GM19193 (cell line): Measurements from ENCODE around the gene ZNF391.

Experiments used
- POLR2A ChIP-seq: IDR thresholded peaks from 4 replicates; pipeline ENCODE4 v1.6.1; 2011; ENCODE audit not compliant: insufficient read depth, insufficient read length; ENCODE audit errors: extremely low read depth

Gene ZNF391

GRCh38 chr6:27407153-27407814, 18.7 kb downstream of the ZNF391 start:
- TF ChIP-seq POLR2A: no peak

- no peak for TF ChIP-seq POLR2A
Observed at GRCh38 chr6:27414300-27414699, 25.7 kb downstream of the ZNF391 start.

DNA sequence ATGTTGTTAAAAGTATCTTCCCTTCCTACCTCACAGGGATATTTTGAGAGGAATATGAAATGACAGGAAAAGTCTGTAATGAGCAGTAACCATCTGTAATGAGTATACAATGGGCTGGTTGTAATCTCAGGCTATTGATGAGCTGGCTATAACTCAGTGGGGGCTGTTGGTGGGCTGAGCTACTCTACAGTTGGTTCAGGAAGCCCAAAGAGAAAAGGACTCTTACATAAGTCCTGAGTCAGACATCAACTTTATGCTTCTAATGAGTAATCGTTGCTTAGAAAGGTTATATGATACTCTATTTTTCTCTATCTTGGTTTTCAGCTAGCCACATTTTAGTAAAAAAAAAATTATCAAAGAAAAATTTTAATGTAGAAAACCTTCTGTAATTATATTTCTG, 26.4 kb downstream of the ZNF391 start:
- no peak for TF ChIP-seq POLR2A

DNA sequence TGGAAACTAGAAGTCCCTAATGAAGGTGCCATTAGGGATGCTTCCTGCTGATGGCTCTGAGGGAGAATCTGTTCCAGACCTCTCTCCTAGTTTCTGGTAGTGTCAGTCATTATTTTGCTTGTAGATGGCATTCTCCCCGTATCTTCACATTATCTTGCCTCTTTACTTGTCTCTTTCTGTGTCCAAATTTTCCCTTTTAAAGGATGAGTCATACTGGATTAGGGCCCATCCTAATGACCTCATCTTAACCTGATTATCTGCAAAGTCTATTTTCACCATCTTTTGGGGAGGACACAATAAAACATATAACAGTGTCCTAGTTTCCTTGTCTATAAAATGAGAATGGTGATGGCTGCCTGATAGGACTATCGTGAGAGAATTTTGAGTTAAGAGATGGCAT, 27.3 kb downstream of the ZNF391 start:
- no peak for TF ChIP-seq POLR2A

DNA sequence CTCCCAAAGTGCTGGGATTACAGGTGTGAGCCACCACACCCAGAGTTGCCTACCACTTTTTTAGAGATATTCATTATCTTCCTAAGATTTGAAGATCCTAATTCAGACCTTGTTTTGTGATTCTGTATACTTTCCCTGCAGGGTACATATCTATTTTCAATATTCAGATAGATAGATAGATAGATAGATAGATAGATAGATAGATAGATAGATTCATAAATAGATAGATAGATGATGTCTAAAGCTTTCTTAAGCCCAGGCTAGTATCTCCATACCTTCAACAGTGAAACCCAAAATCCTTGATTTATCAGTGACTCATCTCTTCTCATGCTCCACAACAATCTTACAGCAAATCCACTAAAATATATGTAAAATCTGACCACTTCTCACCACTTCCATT, 30.8 kb downstream of the ZNF391 start:
- no peak for TF ChIP-seq POLR2A

DNA sequence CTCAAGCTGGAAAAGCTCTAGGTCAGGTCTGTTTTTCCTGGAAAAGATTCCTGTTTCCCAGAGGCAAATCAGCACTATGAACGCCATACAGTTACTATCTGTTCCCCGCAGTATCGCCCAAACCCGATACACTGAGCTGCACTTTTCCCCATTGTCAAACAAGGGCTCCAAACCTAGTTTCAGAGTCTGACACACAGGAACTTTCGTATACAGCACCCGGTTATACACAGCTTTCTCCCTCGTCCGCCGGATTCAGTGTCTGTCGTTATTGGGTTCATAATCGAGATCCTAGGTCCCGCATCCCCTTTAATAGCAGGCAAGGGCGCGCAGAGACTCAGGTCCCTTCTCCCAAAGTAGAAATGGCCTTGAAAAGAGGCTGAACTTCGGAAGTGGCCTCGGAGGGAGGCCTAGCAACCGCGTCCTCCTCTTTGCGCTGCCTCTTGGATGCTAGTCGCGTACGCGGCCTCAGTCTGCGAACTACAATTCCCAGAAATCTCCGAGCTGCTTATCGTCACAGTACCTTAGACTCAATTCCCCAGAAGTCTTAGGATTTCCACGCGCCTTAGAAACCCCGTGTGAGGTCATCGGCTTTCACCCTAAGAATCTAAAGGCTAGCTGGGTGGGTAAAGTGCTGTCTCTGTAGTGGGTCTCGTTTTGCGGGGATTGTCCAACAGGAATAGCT, 34.2 kb downstream of the ZNF391 start:
- no peak for TF ChIP-seq POLR2A

GRCh38 chr6:27426045-27426620, 37.6 kb downstream of the ZNF391 start:
- no peak for TF ChIP-seq POLR2A

GRCh38 chr6:27428502-27428901, 39.9 kb downstream of the ZNF391 start:
- TF ChIP-seq POLR2A: no peak

GRCh38 chr6:27428966-27429365, 40.4 kb downstream of the ZNF391 start:
- no peak for TF ChIP-seq POLR2A

DNA sequence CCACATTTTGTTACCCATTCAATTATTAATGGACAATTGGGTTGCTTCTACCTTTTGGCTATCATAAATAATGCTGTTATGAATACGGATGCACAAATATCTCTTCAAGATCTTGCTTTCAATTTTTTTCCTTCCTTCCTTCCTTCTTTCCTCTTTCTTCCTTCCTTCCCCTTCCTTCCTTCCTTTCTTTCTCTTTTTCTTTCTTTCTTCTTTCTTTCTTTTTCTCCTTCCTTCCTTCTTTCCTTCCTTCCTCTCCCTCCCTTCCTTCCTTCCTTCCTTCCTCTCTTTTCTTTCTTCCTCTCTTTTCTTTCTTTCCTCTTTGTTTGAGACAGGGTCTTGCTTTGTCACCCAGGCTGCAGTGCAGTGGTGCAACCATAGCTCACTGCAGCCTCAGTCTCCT, 45.2 kb downstream of the ZNF391 start:
- no peak for TF ChIP-seq POLR2A

GRCh38 chr6:27439371-27439770, 50.8 kb downstream of the ZNF391 start:
- no peak for TF ChIP-seq POLR2A

DNA sequence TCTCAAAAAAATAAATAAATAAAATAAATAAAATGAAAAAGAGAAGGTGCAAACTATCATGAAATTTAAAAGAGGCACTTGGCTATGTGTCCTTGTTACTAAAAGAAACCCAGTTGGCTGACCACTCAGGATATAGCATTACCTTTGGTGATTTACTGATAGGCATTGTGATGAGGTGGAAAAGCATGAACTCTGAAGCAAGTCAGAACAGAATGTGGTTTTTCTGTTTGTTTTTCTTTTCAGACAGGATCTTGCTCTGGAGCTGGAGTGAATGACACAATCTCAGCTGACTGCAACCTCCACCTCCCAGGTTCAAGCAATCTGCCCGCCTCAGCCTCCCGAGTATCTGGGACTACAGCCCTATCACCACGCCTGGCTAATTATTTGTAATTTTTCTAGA, 52.4 kb downstream of the ZNF391 start:
- TF ChIP-seq POLR2A: no peak

GRCh38 chr6:27442932-27443331, 54.4 kb downstream of the ZNF391 start:
- TF ChIP-seq POLR2A: no peak

DNA sequence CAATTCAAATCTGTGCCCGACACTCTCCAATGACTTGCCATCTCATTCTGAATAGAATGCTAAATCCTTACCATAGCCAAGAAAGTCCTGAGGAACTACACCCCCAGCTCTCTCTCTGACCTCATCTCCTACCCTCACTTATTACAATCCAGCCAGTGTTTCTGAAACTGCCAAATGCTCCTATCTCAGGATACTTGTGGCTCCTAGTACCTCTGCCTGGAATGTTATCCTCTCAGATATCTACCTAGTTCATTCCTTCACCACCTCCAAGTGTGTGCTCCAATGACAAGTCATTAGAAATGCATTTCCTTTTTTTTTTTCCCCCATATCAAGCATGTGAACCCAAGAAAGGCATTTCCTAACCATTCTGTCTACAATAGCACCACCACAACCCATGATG, 59.9 kb downstream of the ZNF391 start:
- no peak for TF ChIP-seq POLR2A

GRCh38 chr6:27451660-27452390, 63.3 kb downstream of the ZNF391 start:
- TF ChIP-seq POLR2A: no peak
